Mesodermal cell (in vitro differentiated cells): Measurements from ENCODE around the gene ATP5MK.
"Not testable (repeated sequence)": the region's sequence is repeated elsewhere in the genome, so short reads cannot be mapped to it uniquely, and the experiment has no call there.

ENCODE experiments used
- H3K27ac ChIP-seq: 2 replicates; pipeline ENCODE4 v1.7.0; 2013; ENCODE audit warnings: mild to moderate bottlenecking, low read depth, low read length, moderate library complexity; ENCODE audit not compliant: severe bottlenecking
- H3K36me3 ChIP-seq: 2 replicates; pipeline ENCODE4 v1.7.1; 2013; ENCODE audit warnings: mild to moderate bottlenecking, low read length, moderate library complexity; ENCODE audit not compliant: control insufficient read depth, insufficient read depth
- H3K4me1 ChIP-seq: one replicate; pipeline ENCODE4 v1.7.1; 2013; ENCODE audit warnings: mild to moderate bottlenecking, low read length; ENCODE audit not compliant: insufficient read depth, control insufficient read depth, poor library complexity, severe bottlenecking
- H3K4me3 ChIP-seq: 2 replicates; pipeline ENCODE4 v1.7.0; 2013; ENCODE audit warnings: low read length, control low read depth, mild to moderate bottlenecking; ENCODE audit not compliant: insufficient read depth, poor library complexity, severe bottlenecking; ENCODE audit errors: extremely low read depth
- H3K9me3 ChIP-seq: 2 replicates; pipeline ENCODE4 v1.7.1; 2013; ENCODE audit warnings: mild to moderate bottlenecking, low read length, moderate library complexity; ENCODE audit not compliant: control insufficient read depth
- WGBS, 2 experiments: methylation state at CpG; one replicate each; pipeline ENCODE4 v1.1.5; 2013; ENCODE audit warnings: missing lambda C conversion rate in 2 of 2; ENCODE audit not compliant: insufficient coverage in 2 of 2; 5-methylcytosine and 5-hydroxymethylcytosine counted together

The ATP5MK gene

DNA sequence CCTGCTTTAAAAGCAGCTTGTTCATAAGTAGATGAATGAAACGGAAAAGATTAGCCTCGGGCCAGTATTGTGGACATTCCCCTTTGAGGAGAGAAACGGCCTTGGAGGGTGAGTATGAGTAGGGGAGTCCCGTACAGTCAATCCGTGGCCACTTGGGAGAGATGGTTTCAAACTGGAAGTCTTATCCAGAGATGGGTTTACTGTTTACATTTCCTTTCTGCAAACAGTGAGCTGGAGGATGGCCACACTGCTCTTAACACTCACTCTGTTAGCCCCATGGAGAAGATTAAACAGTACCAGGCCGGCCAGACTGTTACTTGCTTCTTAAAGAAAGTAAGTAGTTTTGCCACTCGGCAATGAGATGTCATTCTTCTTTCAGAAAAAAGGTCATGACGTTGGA, 35.6 kb upstream of the ATP5MK start:
- 94 to 98% methylated on average over 8 of the region's 8 CpGs for WGBS, 2 experiments
- no peaks in the 10 kb centered on the region for H3K4me1 ChIP-seq
- H3K36me3 ChIP-seq, result peaks cover 93% of the 10 kb centered on the region
- H3K9me3 ChIP-seq, result no peaks in the 10 kb centered on the region
- no peak overlapping the region for H3K27ac ChIP-seq
- no peak overlapping the region for H3K4me3 ChIP-seq

DNA sequence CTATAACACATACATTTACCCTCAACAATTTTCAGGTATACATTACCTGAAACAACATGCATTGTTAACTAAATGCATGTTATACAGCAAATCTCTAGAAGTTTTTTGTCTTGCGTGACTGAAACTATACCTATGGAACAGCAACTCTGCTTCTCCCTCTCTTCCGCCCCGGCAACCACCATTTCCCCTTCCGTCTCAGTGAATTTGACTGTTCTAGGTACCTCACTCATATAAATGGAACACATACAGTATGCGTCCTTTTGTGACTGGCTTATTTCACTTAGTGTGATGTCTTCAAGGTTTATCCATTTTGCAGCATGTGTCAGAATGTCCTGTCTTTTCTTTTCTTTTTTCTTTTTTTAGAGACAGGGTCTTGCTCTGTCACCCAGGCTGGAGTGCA, 33.4 kb upstream of the ATP5MK start:
- WGBS, 2 experiments, result 90 to 100% methylated on average over 3 to 4 of the region's 5 CpGs
- H3K27ac ChIP-seq, result no peak overlapping the region
- H3K36me3 ChIP-seq, result peaks cover 96% of the 10 kb centered on the region

DNA sequence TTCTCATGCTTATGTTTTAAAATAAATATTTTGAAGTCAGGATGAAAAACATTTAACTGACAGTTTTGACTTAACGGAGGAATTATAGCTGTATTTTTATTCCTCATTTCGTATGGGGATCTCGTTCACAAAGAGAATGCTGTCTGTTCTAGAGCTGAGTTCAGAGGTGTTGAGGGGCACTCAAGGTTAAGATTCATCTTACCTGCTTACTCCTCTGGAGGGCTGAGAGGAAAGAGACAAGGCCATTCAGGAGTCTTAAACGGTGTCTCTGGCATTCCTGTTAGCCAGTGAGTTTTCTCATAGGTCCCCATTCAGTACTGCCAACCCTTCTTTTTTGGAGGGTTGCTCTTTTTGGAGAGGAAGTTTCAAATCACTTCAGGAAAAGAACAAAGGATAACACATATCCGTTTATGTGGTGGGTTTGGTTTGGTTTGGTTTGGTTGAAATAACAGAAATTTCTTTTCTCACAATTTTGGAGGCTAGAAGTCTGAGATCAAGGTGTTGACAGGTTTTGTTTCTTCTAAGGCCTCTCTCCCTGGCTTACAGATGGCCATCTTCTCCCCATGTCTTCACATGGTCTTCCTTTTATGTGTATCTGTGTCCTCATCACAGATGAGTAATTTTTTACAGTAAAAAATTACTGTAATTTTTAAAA, 32.8 kb upstream of the ATP5MK start:
- H3K36me3 ChIP-seq, result peaks cover 96% of the 10 kb centered on the region
- H3K4me3 ChIP-seq, result no peak overlapping the region
- no peak overlapping the region for H3K27ac ChIP-seq
- H3K4me1 ChIP-seq, result no peaks in the 10 kb centered on the region
- 100% methylated on average over 3 to 4 of the region's 5 CpGs for WGBS, 2 experiments
- H3K9me3 ChIP-seq, result no peaks in the 10 kb centered on the region

More for the DNA sequence above, 33.4 kb upstream of the ATP5MK start:
- Histone ChIP-seq H3K4me3 (no peak overlapping the region), H3K4me1 (no peaks in the 10 kb centered on the region), H3K9me3 (no peaks in the 10 kb centered on the region)

DNA sequence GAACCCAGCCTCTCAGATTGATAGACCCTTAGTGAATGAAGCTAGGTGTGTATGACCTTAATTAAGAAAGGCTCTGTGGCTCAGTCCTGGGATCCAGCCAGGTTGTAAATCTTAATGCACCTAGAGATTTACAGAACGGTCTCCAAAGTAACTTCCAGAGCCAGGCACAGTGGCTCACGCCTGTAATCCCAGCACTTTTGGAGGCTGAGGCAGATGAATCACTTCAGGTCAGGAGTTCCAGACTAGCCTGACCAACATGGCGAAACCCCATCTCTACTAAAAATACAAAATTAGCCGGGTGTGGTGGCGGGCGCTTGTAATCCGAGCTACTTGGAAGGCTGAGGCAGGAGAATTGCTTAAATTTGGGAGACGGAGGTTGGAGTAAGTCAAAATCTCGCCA, 31.6 kb upstream of the ATP5MK start:
- 88 to 100% methylated on average over 7 to 9 of the region's 9 CpGs for WGBS, 2 experiments
- no peak overlapping the region for H3K27ac ChIP-seq
- no peaks in the 10 kb centered on the region for H3K4me1 ChIP-seq
- no peaks in the 10 kb centered on the region for H3K9me3 ChIP-seq
- peaks cover 96% of the 10 kb centered on the region for H3K36me3 ChIP-seq
- no peak overlapping the region for H3K4me3 ChIP-seq

DNA sequence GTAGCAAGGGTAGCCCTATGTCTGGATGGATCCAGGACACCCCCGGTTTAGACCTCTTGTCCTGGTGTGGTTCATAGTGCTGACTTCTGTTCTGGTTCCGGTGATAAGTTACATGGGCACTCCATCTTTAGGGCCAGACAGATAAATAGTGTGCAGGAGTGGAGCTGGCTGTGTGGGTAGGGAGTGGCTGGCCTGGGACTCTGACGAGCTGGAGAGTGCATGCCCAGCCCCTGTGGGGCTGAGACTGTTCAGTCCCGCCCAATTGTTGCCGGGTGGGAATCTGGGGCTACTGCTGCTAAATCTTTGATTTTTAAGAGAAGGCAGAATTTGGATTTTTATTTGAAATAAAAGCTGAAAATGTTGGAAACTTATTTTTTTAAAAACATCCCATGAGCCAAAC, 27.5 kb upstream of the ATP5MK start:
- Histone ChIP-seq H3K36me3 (peaks cover 96% of the 10 kb centered on the region), H3K27ac (no peak overlapping the region), H3K9me3 (no peaks in the 10 kb centered on the region), H3K4me1 (no peaks in the 10 kb centered on the region), H3K4me3 (no peak overlapping the region)
- WGBS, 2 experiments, result 88 to 100% methylated on average over 2 to 3 of the region's 5 CpGs

DNA sequence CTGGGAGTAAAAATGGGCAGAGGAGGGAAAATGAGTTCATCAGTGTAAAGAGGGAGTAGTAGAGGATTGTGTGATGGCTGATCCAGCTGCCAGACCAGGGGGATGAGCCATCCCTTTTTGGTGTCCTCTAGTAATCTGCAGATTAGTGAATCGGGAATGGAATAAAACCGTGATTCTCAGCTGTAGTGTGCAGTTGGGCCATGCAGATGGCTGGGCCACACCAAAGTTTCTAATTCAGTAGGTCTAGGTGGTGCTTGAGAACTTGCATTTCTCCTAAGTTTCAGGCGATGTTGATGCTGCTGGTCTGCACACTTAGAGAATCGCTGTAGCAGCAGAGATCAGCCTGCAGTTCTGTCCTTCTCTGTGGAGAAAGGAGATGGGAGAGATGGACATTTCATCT, 22.8 kb upstream of the ATP5MK start:
- WGBS, 2 experiments, result 91 to 94% methylated on average over 4 of the region's 4 CpGs
- no peaks in the 10 kb centered on the region for H3K4me1 ChIP-seq

DNA sequence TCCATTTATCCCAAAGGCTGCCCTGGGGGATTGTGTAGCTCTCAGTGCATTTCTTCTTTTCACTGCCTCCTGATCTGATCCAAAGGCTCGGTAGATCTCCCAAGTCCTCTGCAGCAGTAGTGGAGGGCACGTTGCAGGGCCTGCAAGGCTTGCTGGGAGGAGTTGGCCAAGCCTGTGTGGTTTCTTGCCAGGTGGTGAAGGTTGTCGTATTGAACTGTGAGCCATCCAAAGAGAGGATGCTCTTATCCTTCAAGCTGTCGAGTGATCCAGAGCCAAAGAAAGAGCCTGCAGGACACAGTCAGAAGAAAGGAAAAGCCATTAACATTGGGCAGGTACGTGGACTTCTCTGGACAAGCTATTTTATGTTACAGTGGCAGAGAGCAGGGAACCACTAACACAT, 21.3 kb upstream of the ATP5MK start:
- H3K36me3 ChIP-seq, result peaks cover 96% of the 10 kb centered on the region
- H3K4me1 ChIP-seq, result no peaks in the 10 kb centered on the region
- H3K9me3 ChIP-seq, result no peaks in the 10 kb centered on the region
- no peak overlapping the region for H3K4me3 ChIP-seq
- WGBS, 2 experiments, result 97 to 98% methylated on average over 3 to 5 of the region's 5 CpGs
- no peak overlapping the region for H3K27ac ChIP-seq

More for the DNA sequence above, 22.8 kb upstream of the ATP5MK start:
- H3K4me3 ChIP-seq, result no peak overlapping the region
- no peaks in the 10 kb centered on the region for H3K9me3 ChIP-seq
- peaks cover 96% of the 10 kb centered on the region for H3K36me3 ChIP-seq
- no peak overlapping the region for H3K27ac ChIP-seq

DNA sequence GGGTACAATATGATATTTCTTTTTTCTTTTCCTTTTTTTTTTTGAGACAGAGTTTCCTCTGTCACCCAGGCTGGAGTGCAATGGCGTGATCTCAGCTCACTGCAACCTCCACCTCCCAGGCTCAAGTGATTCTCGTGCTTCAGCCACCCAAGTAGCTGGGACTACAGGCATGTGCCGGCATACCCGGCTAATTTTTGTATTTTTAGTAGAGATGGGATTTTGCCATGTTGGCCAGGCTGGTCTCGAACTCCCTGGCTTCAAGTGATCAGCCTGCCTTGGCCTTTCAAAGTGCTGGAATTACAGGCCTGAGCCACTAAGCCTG, 20.8 kb upstream of the ATP5MK start:
- H3K27ac ChIP-seq, H3K4me1 ChIP-seq, H3K9me3 ChIP-seq, H3K4me3 ChIP-seq: not testable (repeated sequence)
- peaks cover 95% of the 10 kb centered on the region for H3K36me3 ChIP-seq
- 85 to 92% methylated on average over 2 to 5 of the region's 5 CpGs for WGBS, 2 experiments

DNA sequence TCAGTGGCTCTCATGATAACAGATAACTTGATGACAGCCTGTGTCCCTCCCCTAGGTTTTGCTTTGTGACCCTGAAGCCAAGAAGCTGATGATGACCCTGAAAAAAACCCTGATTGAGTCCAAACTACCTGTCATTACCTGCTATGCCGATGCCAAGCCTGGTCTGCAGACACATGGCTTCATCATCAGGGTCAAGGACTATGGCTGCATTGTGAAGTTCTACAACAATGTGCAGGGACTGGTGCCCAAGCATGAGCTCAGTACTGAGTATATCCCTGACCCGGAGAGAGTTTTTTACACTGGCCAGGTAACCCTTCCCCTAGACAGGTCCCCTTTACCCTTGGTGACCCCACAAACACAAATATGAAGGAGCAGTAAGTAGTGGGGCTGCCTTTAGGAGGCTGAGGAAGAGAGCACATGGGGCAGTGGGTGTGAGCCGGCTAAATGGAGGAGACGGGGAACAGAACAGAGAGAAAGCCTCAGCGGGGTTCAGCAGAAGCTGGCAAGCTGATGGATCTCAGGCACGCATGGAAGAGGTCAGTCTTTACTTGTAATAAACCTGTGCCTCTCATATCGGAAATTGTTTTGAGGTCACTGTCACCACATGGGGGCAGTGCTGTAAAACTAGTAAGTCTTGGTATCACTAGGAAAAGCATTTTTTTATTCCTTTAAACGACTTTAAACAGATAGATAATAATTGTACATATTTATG, 20.3 kb upstream of the ATP5MK start:
- Histone ChIP-seq H3K4me3 (no peak overlapping the region), H3K36me3 (peaks cover 98% of the 10 kb centered on the region), H3K27ac (no peak overlapping the region), H3K4me1 (no peaks in the 10 kb centered on the region), H3K9me3 (no peaks in the 10 kb centered on the region)
- WGBS, 2 experiments, result 90 to 95% methylated on average over 5 to 6 of the region's 8 CpGs

DNA sequence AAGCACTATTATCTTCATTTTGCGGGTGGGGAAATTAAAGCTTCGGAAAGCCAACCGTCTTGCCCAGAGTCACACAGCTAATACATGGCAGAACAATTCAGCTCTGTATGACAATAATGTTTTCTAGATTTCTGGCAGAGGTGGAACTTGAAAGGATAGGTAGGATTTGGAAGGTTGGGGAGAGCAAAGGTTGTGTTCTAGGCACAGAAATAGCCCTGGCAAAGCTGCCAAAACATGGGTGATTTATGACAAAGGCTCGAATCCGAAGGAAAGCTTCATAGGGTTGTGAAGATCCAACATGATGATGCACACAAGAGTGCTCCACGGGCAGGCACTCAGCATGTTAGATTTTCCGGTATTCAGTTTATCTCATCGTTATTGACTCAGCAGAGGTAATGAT, 19.3 kb upstream of the ATP5MK start:
- 93 to 97% methylated on average over 5 to 8 of the region's 8 CpGs for WGBS, 2 experiments
- no peak overlapping the region for H3K27ac ChIP-seq
- H3K36me3 ChIP-seq, result peaks cover 97% of the 10 kb centered on the region
- H3K4me3 ChIP-seq, result no peak overlapping the region
- no peaks in the 10 kb centered on the region for H3K4me1 ChIP-seq
- H3K9me3 ChIP-seq, result no peaks in the 10 kb centered on the region

DNA sequence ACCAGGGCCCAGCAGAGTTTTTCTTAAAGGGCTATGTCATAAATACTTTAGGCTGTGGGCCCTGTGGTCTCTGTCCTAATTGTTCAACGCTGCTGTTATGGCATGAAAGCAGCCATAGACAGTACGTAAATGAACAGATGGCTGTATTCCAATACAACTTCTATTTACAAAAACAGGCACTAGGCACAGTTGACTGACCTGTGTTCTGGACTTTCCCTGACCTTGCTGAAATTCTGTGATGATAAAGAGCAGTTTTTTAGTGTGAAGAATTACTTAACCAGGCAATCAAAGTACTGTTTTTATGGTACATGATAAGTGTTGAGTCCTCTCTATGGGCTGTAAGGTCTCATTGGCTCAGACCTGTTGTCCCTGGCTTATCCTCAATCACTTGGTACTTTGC, 17.3 kb upstream of the ATP5MK start:
- no peaks in the 10 kb centered on the region for H3K4me1 ChIP-seq
- 100% methylated on average over 1 of the region's 2 CpGs; no CpG with 5 or more reads in 1 of the 2 experiments for WGBS, 2 experiments
- no peaks in the 10 kb centered on the region for H3K9me3 ChIP-seq
- no peak overlapping the region for H3K4me3 ChIP-seq
- H3K36me3 ChIP-seq, result peaks cover 95% of the 10 kb centered on the region
- H3K27ac ChIP-seq, result no peak overlapping the region
